ENCODE measurements around the gene FKBP7. TPM values are rescaled to one million over a fixed set of nuclear protein-coding genes. Genes with fewer than 3 reads are reported as not detected.

Gene FKBP7
- total and polyA plus RNA-seq, 2 of the 13 experiments (the other 11 are each of a cell fraction or from before 2014, with no cell fraction given): 12.4 to 14.8 TPM

- 0 out of 2 replicates have a peak, but pooled peaks have one; percentile 38 for TF ChIP-seq PRMT3 (CRISPR knock-in tag; IDR thresholded peaks at IDR 0.05; ENCODE audit: borderline replicate concordance, low read depth)
- peak in 1 of 2 experiments; percentile 35; a peak in 1 of 4 replicates for TF ChIP-seq POLR2A (IDR thresholded peaks at IDR 0.05; ENCODE audit: insufficient read depth in 1 of 2, low read depth in 2 of 2, low read length in 2 of 2)
- no peak for TF ChIP-seq ZNF737 (CRISPR knock-in tag; IDR thresholded peaks at IDR 0.05; ENCODE audit: borderline replicate concordance)
- no peak for TF ChIP-seq SRSF1 (optimal IDR thresholded peaks at IDR 0.05; ENCODE audit: low read depth, low read length)
- no peak for TF ChIP-seq YEATS2 (CRISPR knock-in tag; IDR thresholded peaks at IDR 0.05; ENCODE audit: borderline replicate concordance)
- TF ChIP-seq, protein P1, sequence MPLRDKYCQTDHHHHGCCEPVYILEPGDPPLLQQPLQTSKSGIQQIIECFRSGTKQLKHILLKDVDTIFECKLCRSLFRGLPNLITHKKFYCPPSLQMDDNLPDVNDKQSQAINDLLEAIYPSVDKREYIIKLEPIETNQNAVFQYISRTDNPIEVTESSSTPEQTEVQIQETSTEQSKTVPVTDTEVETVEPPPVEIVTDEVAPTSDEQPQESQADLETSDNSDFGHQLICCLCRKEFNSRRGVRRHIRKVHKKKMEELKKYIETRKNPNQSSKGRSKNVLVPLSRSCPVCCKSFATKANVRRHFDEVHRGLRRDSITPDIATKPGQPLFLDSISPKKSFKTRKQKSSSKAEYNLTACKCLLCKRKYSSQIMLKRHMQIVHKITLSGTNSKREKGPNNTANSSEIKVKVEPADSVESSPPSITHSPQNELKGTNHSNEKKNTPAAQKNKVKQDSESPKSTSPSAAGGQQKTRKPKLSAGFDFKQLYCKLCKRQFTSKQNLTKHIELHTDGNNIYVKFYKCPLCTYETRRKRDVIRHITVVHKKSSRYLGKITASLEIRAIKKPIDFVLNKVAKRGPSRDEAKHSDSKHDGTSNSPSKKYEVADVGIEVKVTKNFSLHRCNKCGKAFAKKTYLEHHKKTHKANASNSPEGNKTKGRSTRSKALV (CRISPR knock-in tag; IDR thresholded peaks at IDR 0.05): 0 out of 2 replicates have a peak, but pooled peaks have one; percentile 14
- no peak for TF ChIP-seq ZNF761 (CRISPR knock-in tag; conservative IDR thresholded peaks at IDR 0.05)
- no peak for TF ChIP-seq RARG (CRISPR knock-in tag; IDR thresholded peaks at IDR 0.05; ENCODE audit: low read depth)
- no peak for TF ChIP-seq ZNF883 (CRISPR knock-in tag; IDR thresholded peaks at IDR 0.05; ENCODE audit: not compliant biosample characterization)
- no peak for TF ChIP-seq SOX6 (IDR thresholded peaks at IDR 0.05)
- no peak for TF ChIP-seq SOX6 (CRISPR knock-in tag; IDR thresholded peaks at IDR 0.05)
- TF ChIP-seq GPN1 (CRISPR knock-in tag; IDR thresholded peaks at IDR 0.05; ENCODE audit: borderline replicate concordance): no peak
- TF ChIP-seq KMT2B (CRISPR knock-in tag; IDR thresholded peaks at IDR 0.05): 0 out of 2 replicates have a peak, but pooled peaks have one; percentile 46
- no peak; the same call in 1 of the 2 replicates for TF ChIP-seq ZNF619 (CRISPR knock-in tag; IDR thresholded peaks at IDR 0.05)
- no peak for TF ChIP-seq ZFP1 (CRISPR knock-in tag; IDR thresholded peaks at IDR 0.05)
- no peak for TF ChIP-seq E2F5 (CRISPR knock-in tag; conservative IDR thresholded peaks at IDR 0.05)
- TF ChIP-seq TERF1 (CRISPR knock-in tag; IDR thresholded peaks at IDR 0.05): no peak
- TF ChIP-seq ARNTL (CRISPR knock-in tag; IDR thresholded peaks at IDR 0.05): no peak
- no peak for TF ChIP-seq NFYB (CRISPR knock-in tag; IDR thresholded peaks at IDR 0.05)
- TF ChIP-seq CBX5 (CRISPR knock-in tag; IDR thresholded peaks at IDR 0.05; ENCODE audit: borderline replicate concordance): no peak
- no peak for TF ChIP-seq HOXD1 (CRISPR knock-in tag; IDR thresholded peaks at IDR 0.05)
- TF ChIP-seq NFKBIZ (CRISPR knock-in tag; IDR thresholded peaks at IDR 0.05): no peak
- TF ChIP-seq ZNF251 (CRISPR knock-in tag; IDR thresholded peaks at IDR 0.05): no peak
- no peak for TF ChIP-seq MED1 (CRISPR knock-in tag; IDR thresholded peaks at IDR 0.05)
- TF ChIP-seq DPF2 (CRISPR knock-in tag; IDR thresholded peaks at IDR 0.05; ENCODE audit: borderline replicate concordance, low read depth): no peak
- TF ChIP-seq NPAS2 (CRISPR knock-in tag; IDR thresholded peaks at IDR 0.05; ENCODE audit: borderline replicate concordance): no peak
- TF ChIP-seq JARID2 (CRISPR knock-in tag; IDR thresholded peaks at IDR 0.05; ENCODE audit: insufficient replicate concordance): no peak
- no peak; the same call in 1 of the 2 replicates for TF ChIP-seq ZNF292 (CRISPR knock-in tag; IDR thresholded peaks at IDR 0.05; ENCODE audit: borderline replicate concordance, low read depth)
Measured at GRCh38 chr2:178450524-178450773, 28.0 kb downstream of the FKBP7 start (continued).
